ENCODE results near the gene RRAS2. TPM values are rescaled to one million over a fixed set of nuclear protein-coding genes. Genes with fewer than 3 reads are reported as not detected.
A peak's percentile ranks its signal among the peaks of the same experiment; 100 is the strongest.
"Not testable (repeated sequence)": the region's sequence is repeated elsewhere in the genome, so short reads cannot be mapped to it uniquely, and the experiment has no call there.

RRAS2 gene
- total RNA-seq, 1 donor from 2014 or later = 27.6 TPM

GRCh38 chr11:14371249-14371648 lies 12.3 kb upstream of the RRAS2 start:
- DNase-seq (ENCODE audit: low spot score) = no peak

- DNase-seq (ENCODE audit: low spot score) = no peak
Measured at GRCh38 chr11:14370496-14370895, 11.5 kb upstream of the RRAS2 start.

- DNase-seq (ENCODE audit: low spot score) = no peak
Measured at GRCh38 chr11:14369598-14369997, 10.6 kb upstream of the RRAS2 start.

- no peak for DNase-seq (ENCODE audit: low spot score)
Measured at GRCh38 chr11:14366936-14367335, 8.0 kb upstream of the RRAS2 start.

GRCh38 chr11:14364322-14364721 lies 5.3 kb upstream of the RRAS2 start:
- no peak for DNase-seq (ENCODE audit: low spot score)

- DNase-seq (ENCODE audit: low spot score) = no peak
Measured at GRCh38 chr11:14362611-14363010, 3.6 kb upstream of the RRAS2 start.

GRCh38 chr11:14361951-14362350 lies 3.0 kb upstream of the RRAS2 start:
- no peak for DNase-seq (ENCODE audit: low spot score)

- no peak for DNase-seq (ENCODE audit: low spot score)
Measured at GRCh38 chr11:14360976-14361375, 2.0 kb upstream of the RRAS2 start.

- no peak for DNase-seq (ENCODE audit: low spot score)
Measured at GRCh38 chr11:14359501-14360031, 583 bp upstream of the RRAS2 start.

- peak; percentile 23 for DNase-seq (ENCODE audit: low spot score)
Measured at GRCh38 chr11:14357881-14358728, 878 bp downstream of the RRAS2 start.

- no peak for DNase-seq (ENCODE audit: low spot score)
Measured at GRCh38 chr11:14356342-14356741, 2.6 kb downstream of the RRAS2 start.

GRCh38 chr11:14354604-14355003 lies 4.4 kb downstream of the RRAS2 start:
- DNase-seq (ENCODE audit: low spot score) = not testable (repeated sequence)

- DNase-seq (ENCODE audit: low spot score) = no peak
Measured at GRCh38 chr11:14350716-14351238, 8.2 kb downstream of the RRAS2 start.

GRCh38 chr11:14350215-14350614 lies 8.8 kb downstream of the RRAS2 start:
- DNase-seq (ENCODE audit: low spot score) = no peak

GRCh38 chr11:14347991-14348390 lies 11.0 kb downstream of the RRAS2 start:
- no peak for DNase-seq (ENCODE audit: low spot score)

- no peak for DNase-seq (ENCODE audit: low spot score)
Measured at GRCh38 chr11:14347494-14347893, 11.5 kb downstream of the RRAS2 start.

- DNase-seq (ENCODE audit: low spot score) = no peak
Measured at GRCh38 chr11:14346303-14346955, 12.6 kb downstream of the RRAS2 start.

GRCh38 chr11:14345668-14346067 lies 13.3 kb downstream of the RRAS2 start:
- DNase-seq (ENCODE audit: low spot score) = no peak

GRCh38 chr11:14345016-14345415 lies 14.0 kb downstream of the RRAS2 start:
- not testable (repeated sequence) for DNase-seq (ENCODE audit: low spot score)

GRCh38 chr11:14342906-14343305 lies 16.1 kb downstream of the RRAS2 start:
- no peak for DNase-seq (ENCODE audit: low spot score)

GRCh38 chr11:14341968-14342367 lies 17.0 kb downstream of the RRAS2 start:
- DNase-seq (ENCODE audit: low spot score) = no peak

- DNase-seq (ENCODE audit: low spot score) = no peak
Measured at GRCh38 chr11:14340721-14341120, 18.3 kb downstream of the RRAS2 start.

- no peak for DNase-seq (ENCODE audit: low spot score)
Measured at GRCh38 chr11:14339356-14339755, 19.6 kb downstream of the RRAS2 start.
